Upper lobe of left lung (tissue), 4 donors: ENCODE measurements around the gene MOCOS.

Source experiments
- EP300 ChIP-seq, 4 donors: sonication (generic); formaldehyde crosslinking; IDR thresholded peaks; one replicate each; pipeline ENCODE4 v1.5.1; 2017; ENCODE audit warnings: antibody characterized with exemption in 4 of 4, control low read depth in 2 of 4
- POLR2AphosphoS5 ChIP-seq, 2 donors: sonication (generic); formaldehyde crosslinking; IDR thresholded peaks; one replicate each; pipeline ENCODE4 v1.5.1; 2017; ENCODE audit warnings: antibody characterized with exemption in 2 of 2
- TF ChIP-seq, protein P1 (sequence below), 6 experiments: fragments of 450-650 bp in 4 of 6; fragments of 200-600 bp in 2 of 6; sonication (generic) in 2 of 6; IDR thresholded peaks; one replicate each; pipeline ENCODE4 v1.5.1; 2016 to 2019; ENCODE audit warnings: antibody characterized with exemption in 6 of 6

DNA sequence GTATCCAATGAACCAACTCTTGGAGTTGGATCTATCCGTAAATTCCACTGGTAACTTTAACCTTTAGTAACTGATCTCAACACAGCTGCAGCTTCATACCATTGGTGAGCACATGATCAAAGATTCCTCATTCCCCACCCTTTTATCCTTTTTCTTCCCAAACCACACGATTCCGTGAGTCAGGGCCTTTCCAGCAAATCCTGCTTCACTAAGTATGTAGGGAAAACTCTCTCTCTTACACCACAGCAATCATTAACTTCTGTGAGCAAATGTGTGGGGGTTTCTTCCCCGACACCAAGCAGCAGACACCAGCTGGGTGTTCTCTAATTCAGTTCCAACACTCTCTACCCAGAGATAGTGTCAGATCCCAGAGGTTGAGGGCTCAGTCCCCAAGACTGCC, 34.1 kb upstream of the MOCOS start:
- TF ChIP-seq, protein P1, sequence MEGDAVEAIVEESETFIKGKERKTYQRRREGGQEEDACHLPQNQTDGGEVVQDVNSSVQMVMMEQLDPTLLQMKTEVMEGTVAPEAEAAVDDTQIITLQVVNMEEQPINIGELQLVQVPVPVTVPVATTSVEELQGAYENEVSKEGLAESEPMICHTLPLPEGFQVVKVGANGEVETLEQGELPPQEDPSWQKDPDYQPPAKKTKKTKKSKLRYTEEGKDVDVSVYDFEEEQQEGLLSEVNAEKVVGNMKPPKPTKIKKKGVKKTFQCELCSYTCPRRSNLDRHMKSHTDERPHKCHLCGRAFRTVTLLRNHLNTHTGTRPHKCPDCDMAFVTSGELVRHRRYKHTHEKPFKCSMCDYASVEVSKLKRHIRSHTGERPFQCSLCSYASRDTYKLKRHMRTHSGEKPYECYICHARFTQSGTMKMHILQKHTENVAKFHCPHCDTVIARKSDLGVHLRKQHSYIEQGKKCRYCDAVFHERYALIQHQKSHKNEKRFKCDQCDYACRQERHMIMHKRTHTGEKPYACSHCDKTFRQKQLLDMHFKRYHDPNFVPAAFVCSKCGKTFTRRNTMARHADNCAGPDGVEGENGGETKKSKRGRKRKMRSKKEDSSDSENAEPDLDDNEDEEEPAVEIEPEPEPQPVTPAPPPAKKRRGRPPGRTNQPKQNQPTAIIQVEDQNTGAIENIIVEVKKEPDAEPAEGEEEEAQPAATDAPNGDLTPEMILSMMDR (IDR thresholded peaks at IDR 0.05), result no peak
- TF ChIP-seq POLR2AphosphoS5 (IDR thresholded peaks at IDR 0.05) (no peak), EP300 (IDR thresholded peaks at IDR 0.05) (no peak)
